ENCODE measurements around the gene GPR63. TPM values are rescaled to one million over a fixed set of nuclear protein-coding genes. Genes with fewer than 3 reads are reported as not detected.

GPR63 gene
- polyA plus RNA-seq, 3 donors, result 0.03 to 0.07 TPM; not detected in 1

GRCh38 chr6:96853083-96853482, 15.8 kb upstream of the GPR63 start:
- no peaks in the 10 kb centered on the region for H3K4me1 ChIP-seq (ENCODE audit: control insufficient read depth in 1 of 2, insufficient read depth in 2 of 2, low read length in 2 of 2)
- no peak overlapping the region for H3K27ac Mint-ChIP-seq
- H3K27me3 Mint-ChIP-seq (ENCODE audit: low read depth in 3 of 3), result no peaks in the 10 kb centered on the region
- H3K4me3 Mint-ChIP-seq, result no peak overlapping the region
- peaks cover 0 to 9% of the 10 kb centered on the region in 2 donors for H3K9me3 ChIP-seq (replicated peaks in 1 of 2; ENCODE audit: control insufficient read depth in 1 of 2, insufficient read depth in 1 of 2, low read length in 2 of 2)
- intact Hi-C loops (cut with micrococcal nuclease), result no loop called here
- H3K27me3 ChIP-seq (ENCODE audit: control insufficient read depth in 2 of 2, insufficient read depth in 2 of 2, low read length in 2 of 2), result no peaks in the 10 kb centered on the region
- H3K4me2 ChIP-seq (replicated peaks; ENCODE audit: extremely low read depth, low read length, poor library complexity, severe bottlenecking), result no peak overlapping the region
- TF ChIP-seq CTCF (IDR thresholded peaks at IDR 0.05), result no peak
- WGBS (ENCODE audit: insufficient coverage), result no CpG with 5 or more reads among the region's 2 CpGs
- H3K36me3 Mint-ChIP-seq, result no peaks in the 10 kb centered on the region
- H3K27ac ChIP-seq (ENCODE audit: low read depth in 1 of 2, low read length in 2 of 2), result no peak overlapping the region
- H4K20me1 ChIP-seq (ENCODE audit: insufficient read depth, low read length), result no peaks in the 10 kb centered on the region
- peaks cover 0 to 19% (median 12%) of the 10 kb centered on the region in 7 donors for H3K9me3 Mint-ChIP-seq
- H3K4me1 Mint-ChIP-seq, result no peaks in the 10 kb centered on the region
- H3K9ac ChIP-seq (ENCODE audit: insufficient read depth, low read length, poor library complexity, severe bottlenecking), result no peak overlapping the region
- no peak overlapping the region for H2AFZ ChIP-seq (ENCODE audit: insufficient read depth, low read depth, low read length, poor library complexity, severe bottlenecking)
- H3K36me3 ChIP-seq (replicated peaks in 1 of 2; ENCODE audit: control insufficient read depth in 1 of 2, insufficient read depth in 2 of 2, low read length in 2 of 2), result no peaks in the 10 kb centered on the region
- H3K4me3 ChIP-seq (replicated peaks in 1 of 3; ENCODE audit: low read depth in 2 of 3, low read length in 3 of 3), result no peak overlapping the region
- H3K79me2 ChIP-seq (ENCODE audit: insufficient read depth, low read length), result no peaks in the 10 kb centered on the region
- DNase-seq, result no peak

- Mint-ChIP-seq H3K9me3 (peaks cover 0 to 19% (median 14%) of the 10 kb centered on the region in 7 donors), H3K4me3 (no peak overlapping the region), H3K27ac (no peak overlapping the region), H3K27me3 (ENCODE audit: low read depth in 3 of 3) (no peaks in the 10 kb centered on the region), H3K36me3 (no peaks in the 10 kb centered on the region), H3K4me1 (no peaks in the 10 kb centered on the region)
- no peaks in the 10 kb centered on the region for H3K36me3 ChIP-seq (replicated peaks in 1 of 2; ENCODE audit: control insufficient read depth in 1 of 2, insufficient read depth in 2 of 2, low read length in 2 of 2)
- no peak overlapping the region for H3K9ac ChIP-seq (ENCODE audit: insufficient read depth, low read length, poor library complexity, severe bottlenecking)
- H2AFZ ChIP-seq (ENCODE audit: insufficient read depth, low read depth, low read length, poor library complexity, severe bottlenecking), result no peak overlapping the region
- H3K4me1 ChIP-seq (ENCODE audit: control insufficient read depth in 1 of 2, insufficient read depth in 2 of 2, low read length in 2 of 2), result no peaks in the 10 kb centered on the region
- WGBS (ENCODE audit: insufficient coverage), result 80% methylated on average over 1 of the region's 3 CpGs
- no peak for DNase-seq
- H3K4me3 ChIP-seq (replicated peaks in 1 of 3; ENCODE audit: low read depth in 2 of 3, low read length in 3 of 3), result no peak overlapping the region
- H3K9me3 ChIP-seq (replicated peaks in 1 of 2; ENCODE audit: control insufficient read depth in 1 of 2, insufficient read depth in 1 of 2, low read length in 2 of 2), result peaks cover 0 to 9% of the 10 kb centered on the region in 2 donors
- H3K27ac ChIP-seq (ENCODE audit: low read depth in 1 of 2, low read length in 2 of 2), result no peak overlapping the region
- H3K4me2 ChIP-seq (replicated peaks; ENCODE audit: extremely low read depth, low read length, poor library complexity, severe bottlenecking), result no peak overlapping the region
- no peaks in the 10 kb centered on the region for H4K20me1 ChIP-seq (ENCODE audit: insufficient read depth, low read length)
- no peak for TF ChIP-seq CTCF (IDR thresholded peaks at IDR 0.05)
- intact Hi-C loops (cut with micrococcal nuclease), result no loop called here
- H3K27me3 ChIP-seq (ENCODE audit: control insufficient read depth in 2 of 2, insufficient read depth in 2 of 2, low read length in 2 of 2), result no peaks in the 10 kb centered on the region
- no peaks in the 10 kb centered on the region for H3K79me2 ChIP-seq (ENCODE audit: insufficient read depth, low read length)
Measured at GRCh38 chr6:96852605-96853004, 15.3 kb upstream of the GPR63 start.

All from CD14-positive monocyte (primary cell).